ENCODE measurements around the gene IGFBPL1.

DNA sequence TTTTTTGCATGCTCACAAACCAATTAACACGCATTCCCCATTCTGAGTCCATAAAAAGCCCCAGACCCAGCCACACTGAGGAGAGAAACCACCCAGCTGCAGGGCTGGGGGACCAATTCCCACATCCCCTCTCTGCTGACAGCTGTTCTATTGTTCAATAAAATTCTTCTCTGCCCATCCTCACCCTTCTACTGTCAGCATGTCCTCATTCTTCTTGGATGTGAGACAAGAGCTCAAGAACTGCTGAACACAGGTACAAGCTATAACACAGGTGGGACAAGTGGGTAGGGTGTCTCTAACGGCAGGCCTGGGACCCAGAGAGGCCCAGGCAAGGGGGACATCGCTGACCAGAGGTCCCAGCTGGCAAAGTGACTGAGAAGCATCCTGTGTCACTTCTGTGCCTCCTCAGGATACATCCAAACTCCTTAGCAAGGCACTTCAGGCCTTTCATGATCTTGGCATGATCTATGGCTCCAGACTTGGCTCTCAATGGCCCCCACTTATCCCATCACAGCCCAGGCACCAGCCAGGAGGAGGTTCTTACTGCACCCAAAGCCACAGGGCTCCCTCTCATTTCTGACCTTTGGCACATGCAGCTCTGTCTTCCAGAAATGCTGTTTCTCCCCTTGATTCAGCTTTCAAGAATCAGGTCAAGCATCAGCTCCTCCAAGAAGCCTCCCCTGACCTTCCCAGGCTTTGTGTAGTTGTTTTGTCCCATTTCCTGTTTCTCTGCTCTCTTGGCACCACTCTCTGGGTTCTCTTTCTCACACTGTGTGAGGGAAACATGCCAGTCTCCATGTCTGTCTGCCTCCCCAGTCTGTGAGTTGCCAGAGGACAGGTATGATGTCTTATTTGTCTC, 39.0 kb downstream of the IGFBPL1 start:
- TF ChIP-seq RCOR1 (IDR thresholded peaks at IDR 0.05; ENCODE audit: low read depth, low read length) (no peak), NR3C1 (IDR thresholded peaks at IDR 0.05) (no peak), POLR2A (IDR thresholded peaks at IDR 0.05; ENCODE audit: low read length) (no peak), RNF2 (IDR thresholded peaks at IDR 0.05; ENCODE audit: borderline replicate concordance, low read depth) (no peak), CEBPB (IDR thresholded peaks at IDR 0.05) (no peak)
- TF ChIP-seq, protein P1, sequence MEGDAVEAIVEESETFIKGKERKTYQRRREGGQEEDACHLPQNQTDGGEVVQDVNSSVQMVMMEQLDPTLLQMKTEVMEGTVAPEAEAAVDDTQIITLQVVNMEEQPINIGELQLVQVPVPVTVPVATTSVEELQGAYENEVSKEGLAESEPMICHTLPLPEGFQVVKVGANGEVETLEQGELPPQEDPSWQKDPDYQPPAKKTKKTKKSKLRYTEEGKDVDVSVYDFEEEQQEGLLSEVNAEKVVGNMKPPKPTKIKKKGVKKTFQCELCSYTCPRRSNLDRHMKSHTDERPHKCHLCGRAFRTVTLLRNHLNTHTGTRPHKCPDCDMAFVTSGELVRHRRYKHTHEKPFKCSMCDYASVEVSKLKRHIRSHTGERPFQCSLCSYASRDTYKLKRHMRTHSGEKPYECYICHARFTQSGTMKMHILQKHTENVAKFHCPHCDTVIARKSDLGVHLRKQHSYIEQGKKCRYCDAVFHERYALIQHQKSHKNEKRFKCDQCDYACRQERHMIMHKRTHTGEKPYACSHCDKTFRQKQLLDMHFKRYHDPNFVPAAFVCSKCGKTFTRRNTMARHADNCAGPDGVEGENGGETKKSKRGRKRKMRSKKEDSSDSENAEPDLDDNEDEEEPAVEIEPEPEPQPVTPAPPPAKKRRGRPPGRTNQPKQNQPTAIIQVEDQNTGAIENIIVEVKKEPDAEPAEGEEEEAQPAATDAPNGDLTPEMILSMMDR (IDR thresholded peaks at IDR 0.05): no peak
- TF ChIP-seq, protein P2, sequence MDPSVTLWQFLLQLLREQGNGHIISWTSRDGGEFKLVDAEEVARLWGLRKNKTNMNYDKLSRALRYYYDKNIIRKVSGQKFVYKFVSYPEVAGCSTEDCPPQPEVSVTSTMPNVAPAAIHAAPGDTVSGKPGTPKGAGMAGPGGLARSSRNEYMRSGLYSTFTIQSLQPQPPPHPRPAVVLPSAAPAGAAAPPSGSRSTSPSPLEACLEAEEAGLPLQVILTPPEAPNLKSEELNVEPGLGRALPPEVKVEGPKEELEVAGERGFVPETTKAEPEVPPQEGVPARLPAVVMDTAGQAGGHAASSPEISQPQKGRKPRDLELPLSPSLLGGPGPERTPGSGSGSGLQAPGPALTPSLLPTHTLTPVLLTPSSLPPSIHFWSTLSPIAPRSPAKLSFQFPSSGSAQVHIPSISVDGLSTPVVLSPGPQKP (IDR thresholded peaks at IDR 0.05; ENCODE audit: low read depth, low read length): no peak
